HepG2 (cell line): Measurements from ENCODE around the gene BFSP1. TPM values are rescaled to one million over a fixed set of nuclear protein-coding genes. Genes with fewer than 3 reads are reported as not detected.

Experiments
- ATAC-seq: fragments of 200-7000 bp; cut with Tn5 transposase; 3 replicates; pipeline ENCODE4 v1.9.1; 2020; ENCODE audit warnings: mild to moderate bottlenecking, moderate library complexity
- BruUV-seq: library from RNA; stranded (reverse); fragments of 400-500 nt; replicated peaks from 2 replicates; lab custom pipeline; 2021; lab: Mats Ljungman, UMichigan
- CTCF ChIA-PET: fragments of 300-600 bp; formaldehyde crosslinking; extraction: SDS; loops from one replicate; lab custom pipeline; 2021; ENCODE audit warnings: low total read pairs, inconsistent platforms, low intra/inter-chr PET ratio; lab: Yijun Ruan, JAX
- POLR2A ChIA-PET: fragments of 350-600 bp; sonication (Branson Sonifier 250); formaldehyde crosslinking; loops from one replicate; lab custom pipeline; 2020; ENCODE audit warnings: antibody characterized with exemption, inconsistent platforms; lab: Yijun Ruan, JAX
- DNase-seq: peaks from one replicate; pipeline ENCODE4 v3.0.0-alpha.2; 2015; ENCODE audit warnings: low spot score
- FAIRE-seq: peaks from 3 replicates; lab custom pipeline; 2011; peaks lifted over from hg19 to GRCh38; lab: Jason Lieb, UNC
- H2AFZ ChIP-seq: one replicate; pipeline ENCODE4 v1.6.1; 2011; ENCODE audit warnings: low read length, inconsistent platforms
- H3K27ac ChIP-seq: fragments of 300-600 bp; 3 replicates; pipeline ENCODE4 v1.8.0; 2011; ENCODE audit warnings: mixed run types, mild to moderate bottlenecking, mixed read lengths, low read length, inconsistent platforms; ENCODE audit not compliant: insufficient read depth; ENCODE audit errors: extremely low read length
- H3K27me3 ChIP-seq, 2 experiments: fragments of 200-600 bp in 1 of 2; 2 replicates in 1 of 2; 3 replicates in 1 of 2; pipeline versions ENCODE4 v1.6.0 to v1.8.0; 2011; ENCODE audit warnings: low read length in 2 of 2, mild to moderate bottlenecking in 2 of 2, moderate library complexity in 2 of 2, inconsistent platforms in 1 of 2; ENCODE audit not compliant: insufficient read depth in 2 of 2, control insufficient read depth in 1 of 2
- H3K36me3 ChIP-seq, 2 experiments: fragments of 200-600 bp in 1 of 2; replicated peaks in 1 of 2; 2 replicates in 1 of 2; 3 replicates in 1 of 2; pipeline versions ENCODE4 v1.5.1 to v1.8.0; 2011; ENCODE audit warnings: low read length in 2 of 2, inconsistent platforms in 1 of 2; ENCODE audit not compliant: insufficient read depth in 2 of 2, control insufficient read depth in 1 of 2
- H3K4me1 ChIP-seq: 2 replicates; pipeline ENCODE4 v1.5.1; 2012; ENCODE audit warnings: low read length, inconsistent platforms; ENCODE audit not compliant: insufficient read depth
- H3K4me2 ChIP-seq: 2 replicates; pipeline ENCODE4 v1.6.0; 2011; ENCODE audit warnings: low read depth, low read length, inconsistent platforms
- H3K4me3 ChIP-seq, 3 experiments: fragments of 200-600 bp in 1 of 3; sonication (generic), shearing (Covaris generic) in 1 of 3; replicated peaks in 1 of 3; 2 replicates each; pipeline ENCODE4 v1.5.1; 2011 to 2016; ENCODE audit warnings: low read length in 3 of 3, inconsistent platforms in 2 of 3, low read depth in 2 of 3, mild to moderate bottlenecking in 2 of 3, control low read depth in 1 of 3, mixed read lengths in 1 of 3; ENCODE audit not compliant: insufficient read depth in 1 of 3
- H3K79me2 ChIP-seq: one replicate; pipeline ENCODE4 v1.6.1; 2011; ENCODE audit warnings: low read length, inconsistent platforms; ENCODE audit not compliant: insufficient read depth
- H3K9ac ChIP-seq: 2 replicates; pipeline ENCODE4 v1.6.0; 2011; ENCODE audit warnings: mild to moderate bottlenecking, low read depth, low read length, inconsistent platforms; ENCODE audit not compliant: insufficient read depth
- H3K9me3 ChIP-seq: 2 replicates; pipeline ENCODE4 v1.5.1; 2012; ENCODE audit warnings: mild to moderate bottlenecking, low read length
- H4K20me1 ChIP-seq: 2 replicates; pipeline ENCODE4 v1.6.0; 2011; ENCODE audit warnings: inconsistent platforms, mild to moderate bottlenecking, low read length, moderate library complexity; ENCODE audit not compliant: insufficient read depth
- ATM ChIP-seq: fragments of 450-650 bp; IDR thresholded peaks from 2 replicates; pipeline ENCODE4 v1.7.1; 2017; ENCODE audit warnings: mild to moderate bottlenecking, borderline replicate concordance
- FOSL1 ChIP-seq: sonication (generic); formaldehyde crosslinking; IDR thresholded peaks from 2 replicates; pipeline ENCODE4 v1.9.0; 2021; ENCODE audit warnings: missing genetic modification reagents, borderline replicate concordance
- GATAD1 ChIP-seq: IDR thresholded peaks from 2 replicates; pipeline ENCODE4 v1.6.1; 2016; ENCODE audit warnings: missing genetic modification reagents, missing compliant biosample characterization
- POLR2AphosphoS5 ChIP-seq: IDR thresholded peaks from 2 replicates; pipeline ENCODE4 v1.6.1; 2012; ENCODE audit warnings: low read depth, low read length
- RFXAP ChIP-seq: sonication (generic); formaldehyde crosslinking; IDR thresholded peaks from 2 replicates; pipeline ENCODE4 v1.4.0; 2020; ENCODE audit warnings: missing genetic modification reagents, borderline replicate concordance
- SCMH1 ChIP-seq: sonication (generic); formaldehyde crosslinking; IDR thresholded peaks from 2 replicates; pipeline ENCODE4 v1.9.0; 2021; ENCODE audit warnings: missing genetic modification reagents, mild to moderate bottlenecking, borderline replicate concordance
- SRSF1 ChIP-seq: fragments of 200-400 bp; formaldehyde crosslinking; optimal IDR thresholded peaks from 2 replicates; pipeline ENCODE3; 2017; ENCODE audit warnings: mild to moderate bottlenecking, low read depth, low read length, moderate library complexity
- TMF1 ChIP-seq: sonication (generic); formaldehyde crosslinking; IDR thresholded peaks from 2 replicates; pipeline ENCODE4 v1.8.1; 2022; ENCODE audit warnings: low read depth, missing genetic modification reagents
- ZNF563 ChIP-seq: sonication (generic); formaldehyde crosslinking; IDR thresholded peaks from 2 replicates; pipeline ENCODE4 v1.8.0; 2022; ENCODE audit warnings: mild to moderate bottlenecking, moderate library complexity, missing genetic modification reagents
- ZNF678 ChIP-seq: sonication (generic); formaldehyde crosslinking; IDR thresholded peaks from 2 replicates; pipeline ENCODE4 v1.4.0; 2020; ENCODE audit warnings: mild to moderate bottlenecking, missing genetic modification reagents
- WGBS: methylation state at CpG from one replicate; pipeline ENCODE4 v1.1.6; 2017; ENCODE audit warnings: low lambda C conversion rate; 5-methylcytosine and 5-hydroxymethylcytosine counted together
- in situ Hi-C: cut with HindIII; loops from 2 replicates; pipeline ENCODE4 v1.10.0; 2017; ENCODE audit warnings: low pct_unique_long_range_greater_than_20kb; ENCODE audit not compliant: extremely low pct_ligation_motif_present
- intact Hi-C: fragments of 100-400 bp; cut with micrococcal nuclease; formaldehyde crosslinking; loops from one replicate; pipeline ENCODE4 v1.10.0; 2022; ENCODE audit not compliant: unreplicated experiment
- polyA plus RNA-seq, 8 experiments: library from polyadenylated mRNA; depleted of rRNA in 3 of 8; stranded (reverse) in 7 of 8; unstranded in 1 of 8; fragments of >200 nt; fragmentation: Illumina TruSeq in 4 of 8; extraction: Trizol in 4 of 8; gene quantifications; 2 replicates each; pipeline versions ENCODE4 v1.2.1 to v1.2.3, GENCODE V29; 2011 to 2016; ENCODE audit warnings: low read depth in 4 of 8, missing spikeins in 1 of 8, mixed read lengths in 1 of 8; ENCODE audit not compliant: insufficient read depth in 1 of 8
- total RNA-seq, 5 experiments: library from RNA; depleted of rRNA; stranded (reverse); fragments of >200 nt; fragmentation: Illumina TruSeq; extraction: Trizol; gene quantifications; 2 replicates each; pipeline ENCODE4 v1.2.3, GENCODE V29; 2016; ENCODE audit warnings: low read depth in 1 of 5
- TF ChIP-seq, protein P1 (sequence below): sonication (generic); formaldehyde crosslinking; IDR thresholded peaks from 2 replicates; pipeline ENCODE4 v1.4.0; 2020; ENCODE audit warnings: missing genetic modification reagents, borderline replicate concordance
- TF ChIP-seq, protein P2 (sequence below): sonication (generic); formaldehyde crosslinking; IDR thresholded peaks from 2 replicates; pipeline ENCODE4 v1.5.0; 2020; ENCODE audit warnings: missing genetic modification reagents, mild to moderate bottlenecking, borderline replicate concordance
- TF ChIP-seq, protein P3 (sequence below): sonication (generic); formaldehyde crosslinking; IDR thresholded peaks from 2 replicates; pipeline ENCODE4 v1.5.0; 2020; ENCODE audit warnings: mild to moderate bottlenecking, missing genetic modification reagents

The BFSP1 gene
- total and polyA plus RNA-seq, 2 of the 13 experiments (the other 11 are each of a cell fraction or from before 2014, with no cell fraction given), result 0.22 to 0.26 TPM

DNA sequence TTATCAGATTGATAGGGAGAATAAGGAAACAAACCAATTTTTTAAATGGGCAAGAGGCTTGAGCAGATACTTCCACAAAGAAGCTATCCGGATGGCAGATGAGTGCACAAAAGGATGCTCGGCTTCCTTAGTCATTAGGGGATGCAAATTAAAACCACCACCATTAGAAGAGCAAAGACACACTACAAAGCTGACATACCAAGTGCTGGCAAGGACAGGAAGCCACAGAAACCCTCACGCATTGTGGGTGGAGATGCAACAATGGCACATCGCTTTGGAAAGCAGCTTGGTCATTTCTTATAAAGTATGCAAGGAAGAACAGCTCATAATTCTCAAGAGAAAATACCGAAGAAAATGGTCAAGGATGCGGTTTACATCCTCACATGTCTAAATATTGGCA, 19.8 kb downstream of the BFSP1 start:
- ChIA-PET POLR2A (interaction anchor here (0.6 kb wide), 1 partner anchor 142 kb away, joined by 3 read pairs; no protein-coding TSS in a partner anchor), CTCF (no interaction called here)

More for the DNA sequence above, 19.8 kb downstream of the BFSP1 start:
- Histone ChIP-seq H3K4me1 (peaks cover 9% of the 10 kb centered on the region; the same call in 1 of the 2 replicates), H3K4me3 (no peak overlapping the region), H3K4me2 (no peak overlapping the region), H4K20me1 (no peaks in the 10 kb centered on the region), H3K27ac (no peak overlapping the region), H3K36me3 (no peaks in the 10 kb centered on the region), H2AFZ (no peak overlapping the region), H3K79me2 (no peaks in the 10 kb centered on the region), H3K9me3 (no peaks in the 10 kb centered on the region), H3K27me3 (peaks cover 1 to 60% of the 10 kb centered on the region in 2 experiments; a peak in 3 of 5 replicates), H3K9ac (no peak overlapping the region)
- intact Hi-C loops (no loop called here), in situ Hi-C loops (loop anchor here (25.0 kb wide), 1 partner anchor 776 kb away; the partner anchor contains the start of gene ZNF133)
- TF ChIP-seq, protein P1, sequence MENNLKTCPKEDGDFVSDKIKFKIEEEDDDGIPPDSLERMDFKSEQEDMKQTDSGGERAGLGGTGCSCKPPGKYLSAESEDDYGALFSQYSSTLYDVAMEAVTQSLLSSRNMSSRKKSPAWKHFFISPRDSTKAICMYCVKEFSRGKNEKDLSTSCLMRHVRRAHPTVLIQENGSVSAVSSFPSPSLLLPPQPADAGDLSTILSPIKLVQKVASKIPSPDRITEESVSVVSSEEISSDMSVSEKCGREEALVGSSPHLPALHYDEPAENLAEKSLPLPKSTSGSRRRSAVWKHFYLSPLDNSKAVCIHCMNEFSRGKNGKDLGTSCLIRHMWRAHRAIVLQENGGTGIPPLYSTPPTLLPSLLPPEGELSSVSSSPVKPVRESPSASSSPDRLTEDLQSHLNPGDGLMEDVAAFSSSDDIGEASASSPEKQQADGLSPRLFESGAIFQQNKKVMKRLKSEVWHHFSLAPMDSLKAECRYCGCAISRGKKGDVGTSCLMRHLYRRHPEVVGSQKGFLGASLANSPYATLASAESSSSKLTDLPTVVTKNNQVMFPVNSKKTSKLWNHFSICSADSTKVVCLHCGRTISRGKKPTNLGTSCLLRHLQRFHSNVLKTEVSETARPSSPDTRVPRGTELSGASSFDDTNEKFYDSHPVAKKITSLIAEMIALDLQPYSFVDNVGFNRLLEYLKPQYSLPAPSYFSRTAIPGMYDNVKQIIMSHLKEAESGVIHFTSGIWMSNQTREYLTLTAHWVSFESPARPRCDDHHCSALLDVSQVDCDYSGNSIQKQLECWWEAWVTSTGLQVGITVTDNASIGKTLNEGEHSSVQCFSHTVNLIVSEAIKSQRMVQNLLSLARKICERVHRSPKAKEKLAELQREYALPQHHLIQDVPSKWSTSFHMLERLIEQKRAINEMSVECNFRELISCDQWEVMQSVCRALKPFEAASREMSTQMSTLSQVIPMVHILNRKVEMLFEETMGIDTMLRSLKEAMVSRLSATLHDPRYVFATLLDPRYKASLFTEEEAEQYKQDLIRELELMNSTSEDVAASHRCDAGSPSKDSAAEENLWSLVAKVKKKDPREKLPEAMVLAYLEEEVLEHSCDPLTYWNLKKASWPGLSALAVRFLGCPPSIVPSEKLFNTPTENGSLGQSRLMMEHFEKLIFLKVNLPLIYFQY (CRISPR knock-in tag), result no peak
- no peak for TF ChIP-seq GATAD1 (CRISPR knock-in tag)
- no peak for TF ChIP-seq RFXAP (CRISPR knock-in tag)
- no peak for TF ChIP-seq ZNF563
- TF ChIP-seq, protein P2, sequence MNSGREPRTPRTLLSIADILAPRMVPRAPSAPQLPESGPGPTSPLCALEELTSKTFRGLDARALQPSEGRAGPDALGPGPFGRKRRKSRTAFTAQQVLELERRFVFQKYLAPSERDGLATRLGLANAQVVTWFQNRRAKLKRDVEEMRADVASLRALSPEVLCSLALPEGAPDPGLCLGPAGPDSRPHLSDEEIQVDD (CRISPR knock-in tag), result no peak
- TF ChIP-seq SCMH1 (CRISPR knock-in tag), result no peak
- TF ChIP-seq TMF1, result no peak
- TF ChIP-seq SRSF1, result no peak
- no peak for TF ChIP-seq POLR2AphosphoS5
- no peak for TF ChIP-seq FOSL1 (CRISPR knock-in tag)
- TF ChIP-seq ATM, result no peak
- TF ChIP-seq, protein P3, sequence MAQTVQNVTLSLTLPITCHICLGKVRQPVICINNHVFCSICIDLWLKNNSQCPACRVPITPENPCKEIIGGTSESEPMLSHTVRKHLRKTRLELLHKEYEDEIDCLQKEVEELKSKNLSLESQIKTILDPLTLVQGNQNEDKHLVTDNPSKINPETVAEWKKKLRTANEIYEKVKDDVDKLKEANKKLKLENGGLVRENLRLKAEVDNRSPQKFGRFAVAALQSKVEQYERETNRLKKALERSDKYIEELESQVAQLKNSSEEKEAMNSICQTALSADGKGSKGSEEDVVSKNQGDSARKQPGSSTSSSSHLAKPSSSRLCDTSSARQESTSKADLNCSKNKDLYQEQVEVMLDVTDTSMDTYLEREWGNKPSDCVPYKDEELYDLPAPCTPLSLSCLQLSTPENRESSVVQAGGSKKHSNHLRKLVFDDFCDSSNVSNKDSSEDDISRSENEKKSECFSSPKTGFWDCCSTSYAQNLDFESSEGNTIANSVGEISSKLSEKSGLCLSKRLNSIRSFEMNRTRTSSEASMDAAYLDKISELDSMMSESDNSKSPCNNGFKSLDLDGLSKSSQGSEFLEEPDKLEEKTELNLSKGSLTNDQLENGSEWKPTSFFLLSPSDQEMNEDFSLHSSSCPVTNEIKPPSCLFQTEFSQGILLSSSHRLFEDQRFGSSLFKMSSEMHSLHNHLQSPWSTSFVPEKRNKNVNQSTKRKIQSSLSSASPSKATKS (CRISPR knock-in tag), result no peak
- TF ChIP-seq ZNF678 (CRISPR knock-in tag), result no peak
- WGBS, result 38% methylated on average over 6 of the region's 6 CpGs
- BruUV-seq, result no TSS peak
- ATAC-seq (no peak), DNase-seq (no peak), FAIRE-seq (no peak)
